H1 (cell line): ENCODE results near the gene SKAP1. TPM values are rescaled to one million over a fixed set of nuclear protein-coding genes. Genes with fewer than 3 reads are reported as not detected.

Source experiments
- CTCF ChIA-PET: fragments of 300-600 bp; sonication (Branson Sonifier 250); formaldehyde crosslinking; loops from one replicate; lab custom pipeline; 2021; ENCODE audit not compliant: partially characterized antibody; lab: Charles Lee
- POLR2A ChIA-PET: fragments of 300-600 bp; sonication (Branson Sonifier 250); formaldehyde crosslinking; loops from one replicate; lab custom pipeline; 2021; ENCODE audit warnings: inconsistent platforms; ENCODE audit not compliant: partially characterized antibody; lab: Charles Lee
- DNase-seq, 2 experiments: peaks; one replicate each; pipeline versions ENCODE4 v3.0.0 to v3.0.0-alpha.2; 2010 to 2022; ENCODE audit warnings: low spot score in 2 of 2, low read depth in 1 of 2, mixed read lengths in 1 of 2
- FAIRE-seq: peaks from 2 replicates; lab custom pipeline; 2011; peaks lifted over from hg19 to GRCh38; lab: Jason Lieb, UNC
- H2AFZ ChIP-seq: 2 replicates; pipeline ENCODE4 v1.8.1; 2012; ENCODE audit warnings: low read length, inconsistent platforms
- H2AK5ac ChIP-seq: 2 replicates; pipeline ENCODE4 v1.6.1; 2013; ENCODE audit warnings: low read depth, low read length
- H2BK120ac ChIP-seq: replicated peaks from 2 replicates; pipeline ENCODE3; 2013; ENCODE audit warnings: low read depth, low read length, inconsistent platforms
- H2BK12ac ChIP-seq: 2 replicates; pipeline ENCODE4 v1.6.1; 2013; ENCODE audit warnings: low read depth, low read length
- H2BK15ac ChIP-seq: 2 replicates; pipeline ENCODE4 v1.6.1; 2013; ENCODE audit warnings: low read length
- H2BK20ac ChIP-seq: 2 replicates; pipeline ENCODE4 v1.6.1; 2013; ENCODE audit warnings: low read length
- H2BK5ac ChIP-seq: 2 replicates; pipeline ENCODE4 v1.6.1; 2013; ENCODE audit warnings: low read depth, low read length
- H3K14ac ChIP-seq: 2 replicates; pipeline ENCODE4 v1.6.1; 2013; ENCODE audit warnings: inconsistent platforms; ENCODE audit not compliant: insufficient read length
- H3K18ac ChIP-seq: 2 replicates; pipeline ENCODE4 v1.6.1; 2013; ENCODE audit warnings: low read length; ENCODE audit errors: extremely low read depth
- H3K23ac ChIP-seq: 2 replicates; pipeline ENCODE4 v1.6.1; 2013; ENCODE audit warnings: inconsistent platforms; ENCODE audit not compliant: insufficient read length
- H3K23me2 ChIP-seq: 2 replicates; pipeline ENCODE4 v1.6.1; 2013; ENCODE audit warnings: low read depth, low read length
- H3K27ac ChIP-seq: 2 replicates; pipeline ENCODE4 v1.6.1; 2011; ENCODE audit warnings: low read depth, low read length, inconsistent platforms
- H3K27me3 ChIP-seq, 4 experiments: replicated peaks in 1 of 4; 1 replicate in 1 of 4; 2 replicates in 3 of 4; pipeline versions ENCODE4 v1.6.1 to v1.8.1; 2011 to 2013; ENCODE audit warnings: low read length in 3 of 4, mild to moderate bottlenecking in 3 of 4, inconsistent platforms in 2 of 4, mixed read lengths in 2 of 4, moderate library complexity in 1 of 4; ENCODE audit not compliant: control insufficient read depth in 3 of 4, insufficient read depth in 3 of 4; ENCODE audit errors: extremely low read depth in 1 of 4
- H3K36me3 ChIP-seq, 4 experiments: 2 replicates each; pipeline versions ENCODE4 v1.6.1 to v1.8.1; 2011 to 2013; ENCODE audit warnings: mild to moderate bottlenecking in 4 of 4, low read length in 3 of 4, moderate library complexity in 2 of 4, control low read depth in 1 of 4, inconsistent platforms in 1 of 4; ENCODE audit not compliant: insufficient read depth in 4 of 4, control insufficient read depth in 2 of 4
- H3K4ac ChIP-seq: replicated peaks from 2 replicates; pipeline ENCODE3; 2013; ENCODE audit warnings: low read length, low read depth, mixed read lengths, inconsistent platforms; ENCODE audit not compliant: insufficient read length
- H3K4me1 ChIP-seq, 4 experiments: replicated peaks in 1 of 4; 1 replicate in 1 of 4; 2 replicates in 3 of 4; pipeline versions ENCODE4 v1.6.1 to v1.8.1; 2011 to 2013; ENCODE audit warnings: low read length in 3 of 4, inconsistent platforms in 2 of 4, mixed read lengths in 1 of 4; ENCODE audit not compliant: insufficient read depth in 4 of 4, control insufficient read depth in 3 of 4
- H3K4me2 ChIP-seq, 2 experiments: 2 replicates each; pipeline versions ENCODE4 v1.6.1 to v1.8.1; 2011 to 2013; ENCODE audit warnings: low read depth in 2 of 2, low read length in 2 of 2, control low read depth in 1 of 2, inconsistent platforms in 1 of 2, mild to moderate bottlenecking in 1 of 2; ENCODE audit not compliant: insufficient read depth in 1 of 2
- H3K4me3 ChIP-seq, 4 experiments: fragments of 200-600, 300-600 bp in 1 of 4; sonication (generic), shearing (Covaris generic), sonication (Bioruptor Twin) in 1 of 4; 2 replicates each; pipeline versions ENCODE4 v1.5.1 to v1.8.1; 2011 to 2016; ENCODE audit warnings: low read length in 4 of 4, low read depth in 3 of 4, control low read depth in 2 of 4, inconsistent platforms in 2 of 4, mild to moderate bottlenecking in 2 of 4, mixed read lengths in 1 of 4, moderate library complexity in 1 of 4; ENCODE audit not compliant: insufficient read depth in 2 of 4; ENCODE audit errors: extremely low read depth in 1 of 4
- H3K56ac ChIP-seq: replicated peaks from 2 replicates; pipeline ENCODE3; 2013; ENCODE audit warnings: low read depth, mild to moderate bottlenecking, mixed read lengths, low read length, inconsistent platforms; ENCODE audit not compliant: insufficient read length
- H3K79me1 ChIP-seq: 2 replicates; pipeline ENCODE4 v1.6.1; 2013; ENCODE audit warnings: low read depth, low read length, control low read depth
- H3K79me2 ChIP-seq, 2 experiments: 2 replicates each; pipeline versions ENCODE4 v1.6.1 to v1.8.1; 2012 to 2013; ENCODE audit warnings: low read length in 2 of 2, mild to moderate bottlenecking in 2 of 2, inconsistent platforms in 1 of 2; ENCODE audit not compliant: insufficient read depth in 2 of 2, control insufficient read depth in 1 of 2
- H3K9ac ChIP-seq, 4 experiments: replicated peaks in 1 of 4; 1 replicate in 1 of 4; 2 replicates in 3 of 4; pipeline versions ENCODE4 v1.6.1 to v1.8.1; 2011 to 2013; ENCODE audit warnings: low read depth in 3 of 4, low read length in 3 of 4, control low read depth in 2 of 4, mild to moderate bottlenecking in 2 of 4, moderate library complexity in 2 of 4, inconsistent platforms in 1 of 4; ENCODE audit errors: extremely low read depth in 1 of 4
- H3K9me3 ChIP-seq, 2 experiments: 2 replicates each; pipeline versions ENCODE4 v1.6.1 to v1.8.1; 2012 to 2013; ENCODE audit warnings: mild to moderate bottlenecking in 2 of 2, moderate library complexity in 2 of 2, control low read depth in 1 of 2, inconsistent platforms in 1 of 2, low read depth in 1 of 2, low read length in 1 of 2, mixed read lengths in 1 of 2; ENCODE audit not compliant: insufficient read depth in 2 of 2
- H4K20me1 ChIP-seq, 2 experiments: replicated peaks in 1 of 2; 2 replicates each; pipeline versions ENCODE3 to v1.8.1; 2011 to 2013; ENCODE audit warnings: inconsistent platforms in 2 of 2, low read length in 2 of 2, mild to moderate bottlenecking in 1 of 2; ENCODE audit not compliant: insufficient read depth in 2 of 2, control insufficient read depth in 1 of 2
- H4K5ac ChIP-seq: 2 replicates; pipeline ENCODE4 v1.6.1; 2013; ENCODE audit warnings: low read length, low read depth, mixed read lengths, inconsistent platforms; ENCODE audit not compliant: insufficient read length
- H4K8ac ChIP-seq: 2 replicates; pipeline ENCODE4 v1.8.0; 2013; ENCODE audit warnings: mild to moderate bottlenecking, moderate library complexity, low read length, inconsistent platforms; ENCODE audit not compliant: insufficient read depth; ENCODE audit errors: extremely low read depth
- H4K91ac ChIP-seq: replicated peaks from 2 replicates; pipeline ENCODE3; 2013; ENCODE audit warnings: low read length, mixed read lengths, inconsistent platforms; ENCODE audit not compliant: insufficient read length
- BRCA1 ChIP-seq: IDR thresholded peaks from 2 replicates; pipeline ENCODE4 v1.6.1; 2012; ENCODE audit warnings: low read depth, low read length, improper control_type of control experiment
- polyA plus RNA-seq, 7 experiments: library from polyadenylated mRNA; depleted of rRNA in 3 of 7; stranded (reverse) in 5 of 7; unstranded in 2 of 7; fragments of >200 nt in 5 of 7; fragments of 200-250 nt in 2 of 7; gene quantifications; 1 replicate in 5 of 7; 2 replicates in 1 of 7; 4 replicates in 1 of 7; pipeline versions ENCODE4 v1.2.1 to v1.2.3, GENCODE V29; 2011 to 2013; ENCODE audit warnings: missing spikeins in 2 of 7, mixed read lengths in 2 of 7
- total RNA-seq: library from RNA; stranded (reverse); fragmentation: NEBNext Ultra II Directional; extraction: Animal tissue kit (Norgen Biotek cat#: 25700); gene quantifications from 2 replicates; pipeline ENCODE4 v1.2.1, GENCODE V29; 2021

Gene SKAP1
- total and polyA plus RNA-seq, 2 of the 8 experiments (the other 6 are each of a cell fraction or from before 2014, with no cell fraction given) = not detected

DNA sequence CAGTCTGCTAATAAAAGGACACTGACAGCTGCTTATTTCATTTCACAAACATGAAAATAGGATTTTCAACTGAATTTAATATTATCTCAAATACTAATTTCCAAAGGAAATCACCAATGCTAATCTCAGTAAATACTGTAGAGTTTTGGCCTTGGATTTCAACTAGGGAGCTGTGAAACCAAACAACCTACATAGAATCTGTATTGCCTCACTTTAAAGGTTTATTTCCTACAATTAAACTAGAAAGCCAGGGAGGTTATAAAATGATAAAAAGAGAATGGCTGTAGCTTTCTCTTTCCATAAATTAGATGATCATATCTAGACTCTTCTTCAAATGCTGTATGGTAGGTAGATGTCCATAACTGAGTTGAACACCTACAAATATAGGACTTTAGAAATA is 82.8 kb downstream of the SKAP1 start:
- H2BK5ac ChIP-seq = no peak overlapping the region
- no peak overlapping the region for H3K56ac ChIP-seq
- H4K20me1 ChIP-seq = no peaks in the 10 kb centered on the region
- H2BK12ac ChIP-seq = no peak overlapping the region
- no peak overlapping the region for H3K9ac ChIP-seq
- FAIRE-seq = no peak
- no peak overlapping the region for H2BK120ac ChIP-seq
- H3K4me3 ChIP-seq = no peak overlapping the region
- TF ChIP-seq BRCA1 = no peak
- TF ChIP-seq, all 59 proteins: peak for 0
- H3K27ac ChIP-seq = no peak overlapping the region
- CTCF ChIA-PET = interaction anchor here (0.6 to 3.1 kb wide), 7 partner anchors 11 to 149 kb away, joined by 3 to 14 read pairs (median 3); no protein-coding TSS in a partner anchor
- POLR2A ChIA-PET = no interaction called here
- H3K23ac ChIP-seq = no peak overlapping the region
- no peak overlapping the region for H2AFZ ChIP-seq
- H2BK15ac ChIP-seq = no peak overlapping the region
- no peak overlapping the region for H3K18ac ChIP-seq
- no peaks in the 10 kb centered on the region for H3K36me3 ChIP-seq
- H2BK20ac ChIP-seq = no peak overlapping the region
- no peak overlapping the region for H3K14ac ChIP-seq
- no peak overlapping the region for H3K4ac ChIP-seq
- H3K27me3 ChIP-seq = no peaks in the 10 kb centered on the region; a peak in 1 of 7 replicates
- no peak overlapping the region for H4K8ac ChIP-seq
- H2AK5ac ChIP-seq = no peak overlapping the region
- no peaks in the 10 kb centered on the region for H3K23me2 ChIP-seq
- no peaks in the 10 kb centered on the region for H3K79me1 ChIP-seq
- DNase-seq = no peak
- no peaks in the 10 kb centered on the region for H3K79me2 ChIP-seq
- no peak overlapping the region for H4K5ac ChIP-seq
- no peaks in the 10 kb centered on the region for H3K9me3 ChIP-seq
- H3K4me1 ChIP-seq = no peaks in the 10 kb centered on the region
- H3K4me2 ChIP-seq = no peak overlapping the region
- H4K91ac ChIP-seq = no peak overlapping the region
